GM10266 (cell line): ENCODE measurements around the gene HEPHL1.

ENCODE experiments used
- DNase-seq: peaks from one replicate; pipeline ENCODE4 v3.0.0; 2012; ENCODE audit errors: extremely low spot score
- CTCF ChIP-seq: IDR thresholded peaks from 2 replicates; pipeline ENCODE4 v1.5.1; 2012; ENCODE audit warnings: mild to moderate bottlenecking, low read depth; ENCODE audit not compliant: control insufficient read depth, insufficient read depth; ENCODE audit errors: missing control alignments

Gene HEPHL1

GRCh38 chr11:94002226-94002625 is 18.9 kb upstream of the HEPHL1 start:
- no peak for TF ChIP-seq CTCF
- DNase-seq: no peak

GRCh38 chr11:94007426-94007825 is 13.7 kb upstream of the HEPHL1 start:
- DNase-seq: no peak
- no peak for TF ChIP-seq CTCF

GRCh38 chr11:94007906-94008305 is 13.2 kb upstream of the HEPHL1 start:
- no peak for TF ChIP-seq CTCF
- no peak for DNase-seq

DNA sequence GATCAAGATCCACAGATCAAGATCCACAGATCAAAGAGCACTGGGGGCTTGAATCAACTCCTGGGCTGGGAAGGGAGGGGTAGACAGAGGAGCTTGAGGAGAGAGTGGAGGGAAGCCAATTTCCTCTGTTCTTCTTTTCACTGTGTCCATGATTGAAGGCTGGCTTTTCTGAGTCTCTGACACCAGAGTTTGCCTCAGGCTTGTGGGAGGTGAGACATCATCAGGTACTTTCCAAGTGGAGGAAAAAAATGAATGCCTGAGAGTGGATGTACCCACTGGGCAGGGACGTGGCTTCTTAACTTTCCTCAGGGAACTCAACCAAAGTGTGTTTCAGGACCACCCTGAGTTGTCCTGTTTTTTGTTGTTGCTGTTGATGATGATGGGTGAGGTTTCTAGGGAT is 11.0 kb upstream of the HEPHL1 start:
- no peak for DNase-seq
- TF ChIP-seq CTCF: no peak

DNA sequence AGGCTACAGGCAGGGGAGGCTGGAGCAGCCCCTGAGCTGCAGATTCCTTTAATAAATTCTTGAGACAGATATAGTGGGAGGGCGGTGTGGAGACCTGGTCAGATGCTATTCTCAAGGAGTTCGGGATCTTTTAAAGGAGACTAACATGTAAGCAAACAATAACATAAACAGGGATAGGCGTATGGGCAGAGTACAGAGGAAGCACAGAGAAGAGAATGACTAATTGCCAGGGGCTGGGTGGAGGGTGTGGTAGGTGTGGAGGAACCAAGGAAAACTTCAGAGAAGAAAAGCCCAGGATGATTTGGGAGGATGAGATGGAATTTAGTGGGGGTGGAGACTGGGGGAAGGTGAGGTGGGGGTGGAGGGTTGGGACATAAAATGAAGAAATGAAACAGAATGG is 9.7 kb upstream of the HEPHL1 start:
- no peak for TF ChIP-seq CTCF
- no peak for DNase-seq

GRCh38 chr11:94017446-94017845 is 3.7 kb upstream of the HEPHL1 start:
- no peak for DNase-seq

DNA sequence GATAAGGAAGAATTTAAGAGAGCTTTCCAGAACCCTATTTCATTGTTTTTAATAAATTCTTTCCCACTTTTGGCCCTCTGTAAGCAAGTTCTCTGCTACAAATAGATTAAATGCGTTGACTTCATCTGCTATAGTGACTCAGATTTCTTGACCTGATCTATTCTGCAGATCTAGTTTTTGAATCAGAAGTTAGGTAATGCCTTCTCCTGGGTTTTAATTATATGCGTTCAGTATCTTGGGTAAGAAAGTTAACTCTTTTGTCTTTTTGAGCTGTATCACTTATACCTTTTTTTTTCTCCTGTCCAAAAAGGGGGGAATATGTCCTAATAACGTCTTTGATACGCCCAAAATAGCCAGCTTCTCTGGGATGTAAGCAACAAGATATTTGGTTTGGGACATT is 2.4 kb upstream of the HEPHL1 start:
- no peak for DNase-seq
- TF ChIP-seq CTCF: no peak

More at GRCh38 chr11:94017446-94017845, 3.7 kb upstream of the HEPHL1 start:
- no peak for TF ChIP-seq CTCF

- no peak for DNase-seq
- no peak for TF ChIP-seq CTCF
Observed at GRCh38 chr11:94023856-94024255, 2.7 kb downstream of the HEPHL1 start.
